GM12872 (cell line): ENCODE results near the gene PDE3A.

Experiments
- CTCF ChIP-seq: IDR thresholded peaks from 3 replicates; pipeline ENCODE4 v1.5.1; 2011; ENCODE audit warnings: low read depth, mild to moderate bottlenecking, low read length, moderate library complexity; ENCODE audit not compliant: insufficient read depth

The PDE3A gene

GRCh38 chr12:20641106-20641505 lies 272.8 kb downstream of the PDE3A start:
- TF ChIP-seq CTCF, result no peak

GRCh38 chr12:20643822-20644221 lies 275.5 kb downstream of the PDE3A start:
- TF ChIP-seq CTCF, result no peak

DNA sequence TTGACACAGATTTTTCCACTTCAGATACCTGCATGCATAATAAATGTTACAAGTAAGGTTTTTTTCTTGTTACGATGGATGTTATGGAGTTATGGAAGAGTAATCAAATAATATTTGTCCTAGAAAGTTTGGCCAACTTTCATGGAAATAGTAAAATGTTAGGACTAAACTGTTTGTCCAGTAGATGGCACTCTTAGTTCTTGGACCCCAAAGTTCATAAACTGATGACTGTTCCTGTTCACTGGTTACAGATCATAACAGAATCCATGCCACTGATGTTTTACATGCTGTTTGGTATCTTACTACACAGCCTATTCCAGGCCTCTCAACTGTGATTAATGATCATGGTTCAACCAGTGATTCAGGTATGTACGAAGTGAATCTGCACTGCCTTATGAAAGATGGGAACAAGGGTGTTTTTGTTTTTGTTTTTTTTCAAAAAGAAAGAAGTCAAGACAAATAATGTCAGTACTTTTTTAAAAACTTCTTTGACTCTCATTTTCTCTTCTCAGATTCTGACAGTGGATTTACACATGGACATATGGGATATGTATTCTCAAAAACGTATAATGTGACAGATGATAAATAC lies 278.0 kb downstream of the PDE3A start:
- TF ChIP-seq CTCF, result peak; percentile 57

DNA sequence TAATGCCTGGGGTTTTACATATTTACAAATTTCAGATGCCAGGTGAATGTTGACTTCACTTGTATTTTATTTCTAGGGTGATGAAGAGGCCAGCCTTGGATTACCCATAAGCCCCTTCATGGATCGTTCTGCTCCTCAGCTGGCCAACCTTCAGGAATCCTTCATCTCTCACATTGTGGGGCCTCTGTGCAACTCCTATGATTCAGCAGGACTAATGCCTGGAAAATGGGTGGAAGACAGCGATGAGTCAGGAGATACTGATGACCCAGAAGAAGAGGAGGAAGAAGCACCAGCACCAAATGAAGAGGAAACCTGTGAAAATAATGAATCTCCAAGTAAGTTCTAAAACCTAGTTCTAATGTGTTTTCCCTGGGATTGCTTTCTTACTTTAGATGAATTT lies 285.5 kb downstream of the PDE3A start:
- no peak for TF ChIP-seq CTCF

DNA sequence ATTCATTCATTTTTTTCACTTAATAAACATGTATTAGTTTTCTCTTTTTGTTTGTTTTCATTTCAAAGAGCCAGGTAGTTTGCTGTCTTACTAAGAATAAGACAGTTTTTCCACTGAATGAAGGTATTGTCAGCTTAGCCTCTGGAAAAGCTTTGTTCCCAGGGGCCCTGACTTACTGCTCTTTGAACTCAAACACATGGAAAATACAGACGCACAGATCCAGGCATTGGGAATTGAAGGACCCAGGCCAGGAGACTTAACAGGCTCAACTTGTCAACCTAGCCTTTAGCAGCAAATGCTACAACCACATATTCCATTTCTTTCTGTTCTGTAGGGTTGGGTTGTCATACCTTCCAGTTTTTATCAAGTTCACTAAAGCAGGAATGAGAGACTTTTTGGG lies 288.3 kb downstream of the PDE3A start:
- no peak for TF ChIP-seq CTCF

DNA sequence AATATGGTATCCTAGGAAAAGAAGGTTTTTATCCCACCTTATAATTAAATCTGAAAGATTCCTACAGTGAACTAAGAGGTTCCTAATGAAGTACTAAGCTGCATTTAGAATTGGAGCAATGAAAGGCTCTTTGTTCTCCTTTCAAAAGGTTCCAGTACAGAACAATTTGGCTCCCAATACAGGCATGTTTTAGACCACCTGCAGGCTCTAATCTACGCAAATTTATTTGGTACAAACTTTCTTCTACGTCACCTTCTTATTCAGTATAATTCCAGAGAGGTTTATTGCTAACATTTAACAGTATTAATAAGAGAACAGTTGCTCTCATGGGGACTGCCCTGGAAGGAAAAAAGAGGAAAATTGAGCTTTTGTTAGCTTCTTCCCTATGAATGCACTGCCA lies 289.2 kb downstream of the PDE3A start:
- no peak for TF ChIP-seq CTCF

GRCh38 chr12:20681334-20681733 lies 313.0 kb downstream of the PDE3A start:
- TF ChIP-seq CTCF, result no peak

- TF ChIP-seq CTCF, result no peak
Measured at GRCh38 chr12:20695232-20695631, 326.9 kb downstream of the PDE3A start, which contains the start of gene SLCO1C1. SLCO1C1 (plus strand) TSS chr12:20695332; CDS start chr12:20699577, 4,245 bp downstream.
